IMR-90 (cell line): ENCODE data around the gene TUBB6. TPM values are rescaled to one million over a fixed set of nuclear protein-coding genes. Genes with fewer than 3 reads are reported as not detected.

Source experiments
- ATAC-seq: fragments of 200-7000 bp; cut with Tn5 transposase; 2 replicates; pipeline ENCODE4 v1.9.1; 2020; ENCODE audit warnings: low read depth, mild to moderate bottlenecking, moderate library complexity
- BruUV-seq: library from RNA; stranded (reverse); fragments of 400-500 nt; replicated peaks from 2 replicates; lab custom pipeline; 2021; lab: Mats Ljungman, UMichigan
- CTCF ChIA-PET: fragments of 300-600 bp; formaldehyde crosslinking; extraction: SDS; loops from one replicate; lab custom pipeline; 2021; ENCODE audit warnings: antibody characterized with exemption; lab: Yijun Ruan, JAX
- POLR2A ChIA-PET: fragments of 300-600 bp; sonication (Branson Sonifier 250); formaldehyde crosslinking; loops from one replicate; lab custom pipeline; 2022; ENCODE audit warnings: antibody characterized with exemption; ENCODE audit not compliant: unreplicated experiment; lab: Charles Lee
- DNase-seq: peaks from one replicate; pipeline ENCODE4 v3.0.0; 2013
- H2AFZ ChIP-seq: replicated peaks from 2 replicates; pipeline ENCODE3; 2013; ENCODE audit warnings: low read length, mild to moderate bottlenecking; ENCODE audit not compliant: poor library complexity
- H2AK5ac ChIP-seq: 2 replicates; pipeline ENCODE4 v1.6.1; 2013; ENCODE audit warnings: low read depth, low read length, inconsistent platforms
- H2AK9ac ChIP-seq: replicated peaks from 2 replicates; pipeline ENCODE3; 2013; ENCODE audit warnings: mild to moderate bottlenecking, low read depth, low read length, moderate library complexity; ENCODE audit not compliant: poor library complexity
- H2BK120ac ChIP-seq: 2 replicates; pipeline ENCODE4 v1.6.1; 2013; ENCODE audit warnings: low read depth, low read length, inconsistent platforms
- H2BK15ac ChIP-seq: 3 replicates; pipeline ENCODE4 v1.6.1; 2013; ENCODE audit warnings: low read depth, low read length, inconsistent platforms
- H2BK20ac ChIP-seq: 2 replicates; pipeline ENCODE4 v1.6.1; 2013; ENCODE audit warnings: low read depth, mild to moderate bottlenecking, inconsistent platforms, low read length, moderate library complexity
- H2BK5ac ChIP-seq: 2 replicates; pipeline ENCODE4 v1.6.1; 2013; ENCODE audit warnings: mild to moderate bottlenecking, low read depth, low read length, inconsistent platforms; ENCODE audit not compliant: poor library complexity, severe bottlenecking
- H3K14ac ChIP-seq: replicated peaks from 2 replicates; pipeline ENCODE4 v1.6.1; 2013; ENCODE audit warnings: low read depth, low read length, inconsistent platforms
- H3K18ac ChIP-seq: 2 replicates; pipeline ENCODE4 v1.6.1; 2013; ENCODE audit warnings: low read depth, low read length, control low read depth
- H3K23ac ChIP-seq: 2 replicates; pipeline ENCODE4 v1.6.1; 2013; ENCODE audit warnings: low read depth, low read length, inconsistent platforms
- H3K27ac ChIP-seq: 2 replicates; pipeline ENCODE4 v1.5.1; 2013; ENCODE audit warnings: mild to moderate bottlenecking, control low read depth, low read length; ENCODE audit not compliant: insufficient read depth
- H3K27me3 ChIP-seq: 2 replicates; pipeline ENCODE4 v1.6.1; 2013; ENCODE audit warnings: low read length; ENCODE audit not compliant: control insufficient read depth, insufficient read depth
- H3K36me3 ChIP-seq: 2 replicates; pipeline ENCODE4 v1.6.1; 2013; ENCODE audit warnings: low read length, mixed read lengths; ENCODE audit not compliant: control insufficient read depth, insufficient read depth
- H3K4ac ChIP-seq: 2 replicates; pipeline ENCODE4 v1.6.1; 2013; ENCODE audit warnings: low read depth, low read length, inconsistent platforms
- H3K4me1 ChIP-seq: 2 replicates; pipeline ENCODE4 v1.6.1; 2013; ENCODE audit warnings: low read length, mixed read lengths; ENCODE audit not compliant: control insufficient read depth, insufficient read depth
- H3K4me2 ChIP-seq: 2 replicates; pipeline ENCODE4 v1.6.1; 2013; ENCODE audit warnings: low read depth, mild to moderate bottlenecking, control low read depth, low read length, moderate library complexity
- H3K4me3 ChIP-seq: 2 replicates; pipeline ENCODE4 v1.5.1; 2013; ENCODE audit warnings: low read depth, mild to moderate bottlenecking, control low read depth, low read length, moderate library complexity; ENCODE audit not compliant: insufficient read depth
- H3K56ac ChIP-seq: 2 replicates; pipeline ENCODE4 v1.6.1; 2013; ENCODE audit warnings: low read length, inconsistent platforms; ENCODE audit not compliant: insufficient read depth; ENCODE audit errors: extremely low read depth
- H3K79me1 ChIP-seq, 2 experiments: 2 replicates each; pipeline ENCODE4 v1.6.1; 2013; ENCODE audit warnings: low read length in 2 of 2, inconsistent platforms in 1 of 2, low read depth in 1 of 2
- H3K9ac ChIP-seq: 2 replicates; pipeline ENCODE4 v1.6.1; 2013; ENCODE audit warnings: low read depth, low read length, control low read depth
- H3K9me1 ChIP-seq: 2 replicates; pipeline ENCODE4 v1.6.1; 2013; ENCODE audit warnings: low read length, inconsistent platforms; ENCODE audit not compliant: insufficient read depth
- H3K9me3 ChIP-seq: 2 replicates; pipeline ENCODE4 v1.6.1; 2013; ENCODE audit warnings: low read length; ENCODE audit not compliant: control insufficient read depth, insufficient read depth
- H4K20me1 ChIP-seq: 2 replicates; pipeline ENCODE4 v1.6.1; 2013; ENCODE audit warnings: low read length, inconsistent platforms; ENCODE audit not compliant: insufficient read depth
- H4K5ac ChIP-seq: 2 replicates; pipeline ENCODE4 v1.6.1; 2013; ENCODE audit warnings: mild to moderate bottlenecking, low read depth, low read length, control low read depth
- H4K8ac ChIP-seq, 2 experiments: 2 replicates each; pipeline ENCODE4 v1.6.1; 2013; ENCODE audit warnings: low read depth in 2 of 2, low read length in 2 of 2, control low read depth in 1 of 2, inconsistent platforms in 1 of 2
- H4K91ac ChIP-seq: 2 replicates; pipeline ENCODE4 v1.6.1; 2013; ENCODE audit warnings: low read depth, low read length, inconsistent platforms; ENCODE audit not compliant: insufficient read depth
- BHLHE40 ChIP-seq: fragments of 150-350 bp; IDR thresholded peaks from 2 replicates; pipeline ENCODE4 v1.6.1; 2016; ENCODE audit warnings: mild to moderate bottlenecking, low read depth, low read length
- CEBPB ChIP-seq: IDR thresholded peaks from 2 replicates; pipeline ENCODE4 v1.6.1; 2012; ENCODE audit warnings: low read depth, low read length, improper control_type of control experiment
- CHD1 ChIP-seq: IDR thresholded peaks from 2 replicates; pipeline ENCODE4 v1.6.1; 2012; ENCODE audit warnings: low read depth, low read length, improper control_type of control experiment
- FOS ChIP-seq: fragments of 150-350 bp; IDR thresholded peaks from 2 replicates; pipeline ENCODE4 v1.6.1; 2016; ENCODE audit warnings: low read depth, low read length
- MAFK ChIP-seq: IDR thresholded peaks from 2 replicates; pipeline ENCODE4 v1.6.1; 2012; ENCODE audit warnings: low read depth, low read length, improper control_type of control experiment
- MAZ ChIP-seq: IDR thresholded peaks from 2 replicates; pipeline ENCODE4 v1.6.1; 2012; ENCODE audit warnings: low read depth, mild to moderate bottlenecking, low read length, improper control_type of control experiment, moderate library complexity, borderline replicate concordance
- MXI1 ChIP-seq: IDR thresholded peaks from 2 replicates; pipeline ENCODE4 v1.6.1; 2012; ENCODE audit warnings: low read depth, mild to moderate bottlenecking, low read length, moderate library complexity, borderline replicate concordance
- NFE2L2 ChIP-seq: fragments of 150-350 bp; IDR thresholded peaks from 2 replicates; pipeline ENCODE4 v1.6.1; 2016; ENCODE audit warnings: low read depth, mild to moderate bottlenecking, low read length
- POLR2A ChIP-seq: IDR thresholded peaks from 2 replicates; pipeline ENCODE4 v1.6.1; 2012; ENCODE audit warnings: mild to moderate bottlenecking, low read depth, low read length
- RAD21 ChIP-seq: IDR thresholded peaks from 2 replicates; pipeline ENCODE4 v1.6.1; 2012; ENCODE audit warnings: low read length, improper control_type of control experiment
- RCOR1 ChIP-seq: IDR thresholded peaks from 2 replicates; pipeline ENCODE4 v1.6.1; 2012; ENCODE audit warnings: mild to moderate bottlenecking, low read length, improper control_type of control experiment; ENCODE audit not compliant: insufficient replicate concordance
- RFX5 ChIP-seq: IDR thresholded peaks from 2 replicates; pipeline ENCODE4 v1.8.0; 2012; ENCODE audit warnings: low read depth, mild to moderate bottlenecking, low read length, moderate library complexity
- SMC3 ChIP-seq: fragments of 150-350 bp; IDR thresholded peaks from 2 replicates; pipeline ENCODE4 v1.6.1; 2016; ENCODE audit warnings: low read depth, mild to moderate bottlenecking, antibody characterized with exemption, low read length, moderate library complexity
- WGBS, 2 experiments: methylation state at CpG; one replicate each; pipeline versions ENCODE4 v1.1.5 to v1.1.7; 2013; ENCODE audit warnings: missing lambda C conversion rate in 2 of 2; ENCODE audit not compliant: insufficient read length in 1 of 2; ENCODE audit errors: extremely low coverage in 2 of 2; 5-methylcytosine and 5-hydroxymethylcytosine counted together
- dilution Hi-C: fragments of 300-500 bp; cut with HindIII; formaldehyde crosslinking; loops from one replicate; pipeline ENCODE4 v1.14.3; 2018; ENCODE audit warnings: low sequenced_read_pairs; ENCODE audit not compliant: unreplicated experiment
- in situ Hi-C: fragments of 300-500 bp; cut with MboI; formaldehyde crosslinking; loops from 3 replicates; pipeline ENCODE4 v1.14.3; 2019; ENCODE audit warnings: low sequenced_read_pairs, inconsistent platforms, mixed read lengths
- intact Hi-C: fragments of 100-400 bp; cut with micrococcal nuclease; formaldehyde crosslinking; loops from 2 replicates; pipeline ENCODE4 v1.10.0; 2022
- polyA plus RNA-seq, 3 experiments: library from polyadenylated mRNA; depleted of rRNA; stranded (reverse); fragments of >200 nt; gene quantifications; 2 replicates each; pipeline ENCODE4 v1.2.3, GENCODE V29; 2012; ENCODE audit warnings: low replicate concordance in 1 of 3
- total RNA-seq: library from RNA; depleted of rRNA; stranded (reverse); fragments of >200 nt; gene quantifications from 2 replicates; pipeline ENCODE4 v1.2.3, GENCODE V29; 2012
- TF ChIP-seq, protein P1 (sequence below): fragments of 150-350 bp; IDR thresholded peaks from 2 replicates; pipeline ENCODE4 v1.6.1; 2016; ENCODE audit warnings: low read depth, mild to moderate bottlenecking, low read length, moderate library complexity, borderline replicate concordance
- TF ChIP-seq, protein P2 (sequence below): conservative IDR thresholded peaks from 2 replicates; pipeline ENCODE4 v1.5.1; 2012; ENCODE audit warnings: mild to moderate bottlenecking, low read depth, low read length, improper control_type of control experiment
- TF ChIP-seq, protein P3 (sequence below): fragments of 150-350 bp; IDR thresholded peaks from 2 replicates; pipeline ENCODE4 v1.6.1; 2017; ENCODE audit warnings: mild to moderate bottlenecking, antibody characterized with exemption, low read length, low read depth

The TUBB6 gene
- total and polyA plus RNA-seq, 2 of the 4 experiments (the other 2 are of a cell fraction) = 927 to 1,040 TPM

DNA sequence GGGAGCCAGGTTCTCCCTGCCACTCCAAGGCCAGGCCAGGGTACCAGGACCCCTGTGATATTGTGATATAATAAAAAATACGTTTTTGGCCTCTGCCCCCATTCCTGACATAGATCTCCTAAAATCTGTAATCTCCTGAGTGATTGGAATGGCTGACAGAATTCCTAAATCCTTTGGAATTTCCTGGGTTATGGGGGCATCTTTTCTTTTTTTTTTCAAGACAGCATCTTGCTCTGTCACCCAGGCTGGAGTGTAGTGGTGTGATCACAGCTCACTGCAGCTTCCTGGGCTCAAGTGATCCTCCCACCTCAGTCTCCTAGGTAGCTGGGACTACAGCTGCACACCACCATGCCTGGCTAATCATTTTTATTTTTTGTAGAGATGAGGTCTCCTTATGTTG, 26.2 kb upstream of the TUBB6 start:
- Histone ChIP-seq H4K20me1 (no peaks in the 10 kb centered on the region; the same call in 1 of the 2 replicates), H4K91ac (peak overlapping the region; percentile 94), H2BK5ac (peak overlapping the region; percentile 90), H2BK20ac (peak overlapping the region; percentile 96), H3K4ac (peak overlapping the region; percentile 95), H3K4me1 (peaks cover 34% of the 10 kb centered on the region), H3K18ac (peak overlapping the region; percentile 68), H3K9ac (peak overlapping the region; percentile 34; the same call in 1 of the 2 replicates), H2BK120ac (peak overlapping the region; percentile 95), H2AFZ (no peak overlapping the region), H2BK15ac (peak overlapping the region; percentile 52; the same call in 2 of the 3 replicates), H3K4me2 (no peak overlapping the region), H3K27me3 (no peaks in the 10 kb centered on the region), H3K79me1 (peaks cover 14 to 47% of the 10 kb centered on the region in 2 experiments), H3K4me3 (no peak overlapping the region), H2AK5ac (peak overlapping the region; percentile 97), H3K9me1 (peaks cover 24% of the 10 kb centered on the region; the same call in 1 of the 2 replicates), H3K14ac (peak overlapping the region; percentile 92), H3K36me3 (no peaks in the 10 kb centered on the region), H3K27ac (peak overlapping the region; percentile 65), H2AK9ac (peak overlapping the region; percentile 94), H3K23ac (peak overlapping the region; percentile 62; the same call in 1 of the 2 replicates), H4K8ac (peak overlapping the region; percentile 68 to 95), H4K5ac (peak overlapping the region; percentile 56; the same call in 1 of the 2 replicates), H3K56ac (peak overlapping the region; percentile 56), H3K9me3 (no peaks in the 10 kb centered on the region)
- no CpG with 5 or more reads among the region's 1 CpG for WGBS, 2 experiments
- ChIA-PET POLR2A (interaction anchor here (1.3 kb wide), 1 partner anchor 26 kb away, joined by 3 read pairs; the partner anchor contains the start of gene TUBB6), CTCF (interaction anchor here (0.6 to 1.8 kb wide), 2 partner anchors 10 to 14 kb away, joined by 4 to 8 read pairs; no protein-coding TSS in a partner anchor)
- intact Hi-C loops (no loop called here), in situ Hi-C loops (loop anchor here (10.0 kb wide), 1 partner anchor 427 kb away; the partner anchor contains the start of gene CHMP1B), dilution Hi-C loops (no loop called here)
- no TSS peak for BruUV-seq
- ATAC-seq (no peak), DNase-seq (no peak)
- no peak for TF ChIP-seq FOS
- TF ChIP-seq BHLHE40 = no peak
- TF ChIP-seq MXI1 = no peak
- TF ChIP-seq RFX5 = no peak
- no peak for TF ChIP-seq POLR2A
- no peak for TF ChIP-seq SMC3
- no peak for TF ChIP-seq MAFK
- TF ChIP-seq CEBPB = no peak
- TF ChIP-seq, protein P1, sequence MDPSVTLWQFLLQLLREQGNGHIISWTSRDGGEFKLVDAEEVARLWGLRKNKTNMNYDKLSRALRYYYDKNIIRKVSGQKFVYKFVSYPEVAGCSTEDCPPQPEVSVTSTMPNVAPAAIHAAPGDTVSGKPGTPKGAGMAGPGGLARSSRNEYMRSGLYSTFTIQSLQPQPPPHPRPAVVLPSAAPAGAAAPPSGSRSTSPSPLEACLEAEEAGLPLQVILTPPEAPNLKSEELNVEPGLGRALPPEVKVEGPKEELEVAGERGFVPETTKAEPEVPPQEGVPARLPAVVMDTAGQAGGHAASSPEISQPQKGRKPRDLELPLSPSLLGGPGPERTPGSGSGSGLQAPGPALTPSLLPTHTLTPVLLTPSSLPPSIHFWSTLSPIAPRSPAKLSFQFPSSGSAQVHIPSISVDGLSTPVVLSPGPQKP = no peak
- no peak for TF ChIP-seq CHD1
- no peak for TF ChIP-seq MAZ
- no peak for TF ChIP-seq RAD21
- TF ChIP-seq, protein P2, sequence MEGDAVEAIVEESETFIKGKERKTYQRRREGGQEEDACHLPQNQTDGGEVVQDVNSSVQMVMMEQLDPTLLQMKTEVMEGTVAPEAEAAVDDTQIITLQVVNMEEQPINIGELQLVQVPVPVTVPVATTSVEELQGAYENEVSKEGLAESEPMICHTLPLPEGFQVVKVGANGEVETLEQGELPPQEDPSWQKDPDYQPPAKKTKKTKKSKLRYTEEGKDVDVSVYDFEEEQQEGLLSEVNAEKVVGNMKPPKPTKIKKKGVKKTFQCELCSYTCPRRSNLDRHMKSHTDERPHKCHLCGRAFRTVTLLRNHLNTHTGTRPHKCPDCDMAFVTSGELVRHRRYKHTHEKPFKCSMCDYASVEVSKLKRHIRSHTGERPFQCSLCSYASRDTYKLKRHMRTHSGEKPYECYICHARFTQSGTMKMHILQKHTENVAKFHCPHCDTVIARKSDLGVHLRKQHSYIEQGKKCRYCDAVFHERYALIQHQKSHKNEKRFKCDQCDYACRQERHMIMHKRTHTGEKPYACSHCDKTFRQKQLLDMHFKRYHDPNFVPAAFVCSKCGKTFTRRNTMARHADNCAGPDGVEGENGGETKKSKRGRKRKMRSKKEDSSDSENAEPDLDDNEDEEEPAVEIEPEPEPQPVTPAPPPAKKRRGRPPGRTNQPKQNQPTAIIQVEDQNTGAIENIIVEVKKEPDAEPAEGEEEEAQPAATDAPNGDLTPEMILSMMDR = no peak
- TF ChIP-seq RCOR1 = no peak
- TF ChIP-seq, protein P3, sequence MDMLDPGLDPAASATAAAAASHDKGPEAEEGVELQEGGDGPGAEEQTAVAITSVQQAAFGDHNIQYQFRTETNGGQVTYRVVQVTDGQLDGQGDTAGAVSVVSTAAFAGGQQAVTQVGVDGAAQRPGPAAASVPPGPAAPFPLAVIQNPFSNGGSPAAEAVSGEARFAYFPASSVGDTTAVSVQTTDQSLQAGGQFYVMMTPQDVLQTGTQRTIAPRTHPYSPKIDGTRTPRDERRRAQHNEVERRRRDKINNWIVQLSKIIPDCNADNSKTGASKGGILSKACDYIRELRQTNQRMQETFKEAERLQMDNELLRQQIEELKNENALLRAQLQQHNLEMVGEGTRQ = no peak
- TF ChIP-seq NFE2L2 = no peak
